ENCODE data around the gene NFKBIA. TPM values are rescaled to one million over a fixed set of nuclear protein-coding genes. Genes with fewer than 3 reads are reported as not detected.
"Not testable (repeated sequence)": the region's sequence is repeated elsewhere in the genome, so short reads cannot be mapped to it uniquely, and the experiment has no call there.

Gene NFKBIA
- total RNA-seq, 1 experiment from 2014 or later: 74.7 TPM

GRCh38 chr14:35409595-35409994 is 5.0 kb upstream of the NFKBIA start:
- no peak for DNase-seq (ENCODE audit: low read depth)

GRCh38 chr14:35408026-35408425 is 3.5 kb upstream of the NFKBIA start:
- no peak for DNase-seq (ENCODE audit: low read depth)

GRCh38 chr14:35407306-35407630 is 2.7 kb upstream of the NFKBIA start:
- no peak for DNase-seq (ENCODE audit: low read depth)

GRCh38 chr14:35406506-35407305 is 2.2 kb upstream of the NFKBIA start:
- DNase-seq (ENCODE audit: low read depth): peak; percentile 69

- DNase-seq (ENCODE audit: low read depth): no peak
Measured at GRCh38 chr14:35406090-35406489, 1.5 kb upstream of the NFKBIA start.

- no peak for DNase-seq (ENCODE audit: low read depth)
Measured at GRCh38 chr14:35405304-35405996, 901 bp upstream of the NFKBIA start.

- DNase-seq (ENCODE audit: low read depth): peak; percentile 89
Measured at GRCh38 chr14:35403603-35404448, 723 bp downstream of the NFKBIA start.

- no peak for DNase-seq (ENCODE audit: low read depth)
Measured at GRCh38 chr14:35403114-35403602, 1.4 kb downstream of the NFKBIA start.

GRCh38 chr14:35402323-35403113 is 2.0 kb downstream of the NFKBIA start:
- no peak for DNase-seq (ENCODE audit: low read depth)

GRCh38 chr14:35401422-35402265 is 2.9 kb downstream of the NFKBIA start:
- no peak for DNase-seq (ENCODE audit: low read depth)

GRCh38 chr14:35400648-35401421 is 3.7 kb downstream of the NFKBIA start:
- no peak for DNase-seq (ENCODE audit: low read depth)

GRCh38 chr14:35399083-35399937 is 5.2 kb downstream of the NFKBIA start:
- DNase-seq (ENCODE audit: low read depth): no peak

GRCh38 chr14:35398071-35398584 is 6.4 kb downstream of the NFKBIA start:
- DNase-seq (ENCODE audit: low read depth): no peak

- not testable (repeated sequence) for DNase-seq (ENCODE audit: low read depth)
Measured at GRCh38 chr14:35396610-35397009, 7.9 kb downstream of the NFKBIA start.

- no peak for DNase-seq (ENCODE audit: low read depth)
Measured at GRCh38 chr14:35395283-35395682, 9.3 kb downstream of the NFKBIA start.

GRCh38 chr14:35394326-35395013 is 10.1 kb downstream of the NFKBIA start:
- no peak for DNase-seq (ENCODE audit: low read depth)

GRCh38 chr14:35393826-35394225 is 10.7 kb downstream of the NFKBIA start:
- no peak for DNase-seq (ENCODE audit: low read depth)

GRCh38 chr14:35392103-35392502 is 12.4 kb downstream of the NFKBIA start:
- no peak for DNase-seq (ENCODE audit: low read depth)

All from LHCN-M2 (cell line).